ENCODE measurements around the gene GLTPD2. TPM values are rescaled to one million over a fixed set of nuclear protein-coding genes. Genes with fewer than 3 reads are reported as not detected.
A peak's percentile ranks its signal among the peaks of the same experiment; 100 is the strongest.
"Not testable (repeated sequence)": the region's sequence is repeated elsewhere in the genome, so short reads cannot be mapped to it uniquely, and the experiment has no call there.

GLTPD2 gene
- total RNA-seq, 2 experiments from 2014 or later, result not detected

DNA sequence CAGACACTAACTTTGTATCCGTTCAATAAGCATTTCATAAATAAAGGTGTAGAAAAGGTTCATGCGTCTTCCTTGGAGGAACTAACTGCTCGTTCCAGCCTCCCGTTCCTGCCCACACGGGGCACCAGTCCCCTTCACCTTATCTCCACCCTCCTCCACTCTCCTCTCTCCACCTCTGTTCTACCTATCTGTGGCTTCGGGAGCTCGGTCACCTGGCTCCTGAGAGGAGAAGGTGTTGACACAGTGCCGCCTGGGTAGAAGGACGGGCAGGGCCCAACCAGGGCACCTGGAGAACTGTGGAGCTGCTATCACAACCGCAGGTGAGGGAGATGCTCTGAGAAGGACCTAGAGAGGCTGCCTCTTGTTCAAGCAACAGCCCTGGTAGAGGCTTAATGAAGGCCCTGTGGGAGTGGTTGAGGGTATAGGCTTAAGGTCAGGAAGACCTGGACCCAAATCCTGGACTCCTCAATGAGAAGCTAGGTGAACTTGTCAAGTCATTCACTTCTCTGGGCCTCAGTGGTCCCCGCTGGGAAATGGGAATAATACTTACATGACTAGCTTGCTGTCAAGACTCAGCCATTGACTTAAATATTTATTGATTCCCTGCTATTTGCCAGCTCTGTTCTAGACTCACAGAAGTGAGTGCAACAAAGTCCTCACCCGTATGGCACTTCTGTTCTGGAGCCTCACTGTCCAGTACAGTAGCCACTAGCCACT is 34.8 kb downstream of the GLTPD2 start:
- H3K9me2 ChIP-seq (ENCODE audit: insufficient read depth, low read length), result no peaks in the 10 kb centered on the region
- DNase-seq (ENCODE audit: low spot score), result no peak
- no peak overlapping the region for H3K4me2 ChIP-seq (ENCODE audit: low read length)
- ChIA-PET POLR2A (no interaction called here), CTCF (ENCODE audit: unreplicated experiment) (no interaction called here)
- H3K4me3 ChIP-seq (ENCODE audit: low read depth, low read length, poor library complexity, severe bottlenecking), result no peak overlapping the region
- no peaks in the 10 kb centered on the region for H3K36me3 ChIP-seq (ENCODE audit: insufficient read depth, low read length)
- BruUV-seq (replicated peaks), result no TSS peak
- no peak overlapping the region for H2AFZ ChIP-seq (ENCODE audit: low read length)
- H3K9me3 ChIP-seq (ENCODE audit: low read length), result no peaks in the 10 kb centered on the region
- no peaks in the 10 kb centered on the region for H3K79me2 ChIP-seq (ENCODE audit: insufficient read depth, low read depth, low read length)
- no peak for TF ChIP-seq EZH2phosphoT487 (IDR thresholded peaks at IDR 0.05; ENCODE audit: borderline replicate concordance, low read depth, low read length)
- TF ChIP-seq CTCF (conservative IDR thresholded peaks at IDR 0.05; ENCODE audit: low read length), result no peak
- no peaks in the 10 kb centered on the region for H3K4me1 ChIP-seq (ENCODE audit: insufficient read depth, low read length, poor library complexity, severe bottlenecking)
- no peak overlapping the region for H3K27ac ChIP-seq (ENCODE audit: low read depth, low read length, poor library complexity, severe bottlenecking)
- intact Hi-C loops (cut with micrococcal nuclease; ENCODE audit: unreplicated experiment), result no loop called here
- no peaks in the 10 kb centered on the region for H4K20me1 ChIP-seq (ENCODE audit: insufficient read depth, low read length)

DNA sequence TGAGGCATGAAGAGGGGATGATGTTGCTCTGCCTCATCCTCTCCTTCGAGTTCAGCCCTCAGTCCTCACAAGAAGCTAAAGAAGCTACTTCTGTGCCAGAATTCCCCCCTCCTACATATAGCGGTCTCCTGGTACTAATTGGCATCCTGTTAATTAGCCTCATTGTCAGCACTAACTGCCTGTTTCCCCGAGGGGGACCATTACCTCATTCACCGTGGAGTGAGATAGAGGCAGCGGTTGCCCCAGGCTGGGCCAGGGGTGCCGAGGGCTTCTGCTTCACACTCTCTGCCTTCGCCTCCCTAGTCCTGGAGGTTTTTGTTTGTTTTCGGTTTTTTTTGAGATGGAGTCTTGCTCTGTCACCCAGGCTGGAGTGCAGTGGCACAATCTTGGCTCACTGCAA is 38.6 kb downstream of the GLTPD2 start:
- Histone ChIP-seq H4K20me1 (ENCODE audit: insufficient read depth, low read length) (no peaks in the 10 kb centered on the region), H3K79me2 (ENCODE audit: insufficient read depth, low read depth, low read length) (no peaks in the 10 kb centered on the region), H3K4me2 (ENCODE audit: low read length) (no peak overlapping the region), H3K36me3 (ENCODE audit: insufficient read depth, low read length) (no peaks in the 10 kb centered on the region), H3K9me2 (ENCODE audit: insufficient read depth, low read length) (no peaks in the 10 kb centered on the region), H3K27ac (ENCODE audit: low read depth, low read length, poor library complexity, severe bottlenecking) (no peak overlapping the region), H3K4me3 (ENCODE audit: low read depth, low read length, poor library complexity, severe bottlenecking) (no peak overlapping the region), H3K9me3 (ENCODE audit: low read length) (no peaks in the 10 kb centered on the region), H3K4me1 (ENCODE audit: insufficient read depth, low read length, poor library complexity, severe bottlenecking) (no peaks in the 10 kb centered on the region), H2AFZ (ENCODE audit: low read length) (no peak overlapping the region)
- POLR2A ChIA-PET, result no interaction called here
- DNase-seq (ENCODE audit: low spot score), result no peak
- intact Hi-C loops (cut with micrococcal nuclease; ENCODE audit: unreplicated experiment), result no loop called here
- CTCF ChIA-PET (ENCODE audit: unreplicated experiment), result no interaction called here
- TF ChIP-seq EZH2phosphoT487 (IDR thresholded peaks at IDR 0.05; ENCODE audit: borderline replicate concordance, low read depth, low read length), result no peak
- no peak for TF ChIP-seq CTCF (conservative IDR thresholded peaks at IDR 0.05; ENCODE audit: low read length)
- no TSS peak for BruUV-seq (replicated peaks)

DNA sequence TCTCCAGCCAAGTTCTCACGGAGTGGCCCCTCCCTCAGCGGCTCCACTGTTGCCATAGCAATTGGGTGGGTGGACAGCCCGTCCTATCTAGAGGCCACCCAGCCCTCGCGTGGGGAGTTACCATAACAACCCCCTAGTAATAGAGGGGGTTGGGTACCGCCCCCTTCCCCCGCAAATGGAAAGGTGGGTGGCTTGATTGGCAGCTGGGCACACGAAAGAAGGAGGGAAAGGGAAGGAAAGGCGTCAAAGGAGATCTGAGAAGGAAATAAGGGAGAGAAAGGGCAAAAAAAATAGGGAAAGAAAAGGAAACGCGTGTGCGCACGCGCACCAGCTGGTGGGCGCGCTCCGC is 44.0 kb downstream of the GLTPD2 start:
- H2AFZ ChIP-seq (ENCODE audit: low read length), result peak overlapping the region; percentile 91; the same call in 1 of the 2 replicates

More for the DNA sequence above, 44.0 kb downstream of the GLTPD2 start:
- Histone ChIP-seq H3K79me2 (ENCODE audit: insufficient read depth, low read depth, low read length) (peaks cover 37% of the 10 kb centered on the region), H3K4me2 (ENCODE audit: low read length) (peak overlapping the region; percentile 80), H3K4me1 (ENCODE audit: insufficient read depth, low read length, poor library complexity, severe bottlenecking) (peaks cover 23% of the 10 kb centered on the region), H3K36me3 (ENCODE audit: insufficient read depth, low read length) (peaks cover 20% of the 10 kb centered on the region; the same call in 1 of the 2 replicates), H3K4me3 (ENCODE audit: low read depth, low read length, poor library complexity, severe bottlenecking) (peak overlapping the region; percentile 87)
- H3K27ac ChIP-seq (ENCODE audit: low read depth, low read length, poor library complexity, severe bottlenecking); H3K9me3 ChIP-seq (ENCODE audit: low read length); BruUV-seq (replicated peaks); DNase-seq (ENCODE audit: low spot score); H4K20me1 ChIP-seq (ENCODE audit: insufficient read depth, low read length); CTCF ChIA-PET (ENCODE audit: unreplicated experiment); H3K9me2 ChIP-seq (ENCODE audit: insufficient read depth, low read length): not testable (repeated sequence)
- POLR2A ChIA-PET, result interaction anchor here (1.3 kb wide), 1 partner anchor 43 kb away, joined by 3 read pairs; no protein-coding TSS in a partner anchor
- intact Hi-C loops (cut with micrococcal nuclease; ENCODE audit: unreplicated experiment), result loop anchor here (2.0 to 5.0 kb wide), 2 partner anchors 26 to 196 kb away; partner anchors contain the start of gene PLD2

All from OCI-LY7 (cell line).